HEK293 (cell line): ENCODE results near the gene TESK2.

Source experiments
- CTCF ChIA-PET: fragments of 350-600 bp; formaldehyde crosslinking; extraction: SDS; loops from one replicate; lab custom pipeline; 2021; ENCODE audit warnings: antibody characterized with exemption; lab: Yijun Ruan, JAX
- POLR2A ChIA-PET: fragments of 300-600 bp; formaldehyde crosslinking; extraction: SDS; loops from one replicate; lab custom pipeline; 2020; ENCODE audit warnings: antibody characterized with exemption, inconsistent platforms; lab: Yijun Ruan, JAX
- H3K27ac ChIP-seq: fragments of 200-500 bp; sonication (Bioruptor generic); 2 replicates; pipeline ENCODE4 v1.5.1; 2014; ENCODE audit warnings: low read depth, low read length, control low read depth, inconsistent platforms; ENCODE audit errors: extremely low read depth
- H3K36me3 ChIP-seq, 2 experiments: fragments of 200-500 bp in 1 of 2; sonication (Bioruptor generic) in 1 of 2; 1 replicate in 1 of 2; 2 replicates in 1 of 2; pipeline ENCODE4 v1.5.1; 2014 to 2017; ENCODE audit warnings: inconsistent platforms in 2 of 2, low read length in 2 of 2; ENCODE audit not compliant: control insufficient read depth in 2 of 2, insufficient read depth in 1 of 2
- H3K4me1 ChIP-seq: fragments of 200-500 bp; sonication (Bioruptor generic); 2 replicates; pipeline ENCODE4 v1.5.1; 2014; ENCODE audit warnings: mild to moderate bottlenecking, low read length, inconsistent platforms; ENCODE audit not compliant: control insufficient read depth, insufficient read depth
- H3K4me3 ChIP-seq: 2 replicates; pipeline ENCODE4 v1.5.1; 2011; ENCODE audit warnings: low read depth, mild to moderate bottlenecking, control low read depth, low read length, moderate library complexity
- H3K9me3 ChIP-seq: fragments of 200-500 bp; sonication (Bioruptor generic); 2 replicates; pipeline ENCODE4 v1.5.1; 2014; ENCODE audit warnings: low read depth, low read length, inconsistent platforms; ENCODE audit not compliant: control insufficient read depth, insufficient read depth
- FEZF1 ChIP-seq: fragments of 450-650 bp; formaldehyde crosslinking; IDR thresholded peaks from 2 replicates; pipeline ENCODE4 v1.5.1; 2016; ENCODE audit warnings: missing biosample characterization, missing genetic modification characterization
- GLIS2 ChIP-seq: fragments of 450-650 bp; formaldehyde crosslinking; IDR thresholded peaks from 2 replicates; pipeline ENCODE4 v1.5.1; 2016; ENCODE audit warnings: missing biosample characterization, missing genetic modification characterization
- PATZ1 ChIP-seq: fragments of 450-650 bp; formaldehyde crosslinking; IDR thresholded peaks from 2 replicates; pipeline ENCODE4 v1.5.1; 2016; ENCODE audit warnings: missing biosample characterization, missing genetic modification characterization
- PRDM4 ChIP-seq: fragments of 450-650 bp; formaldehyde crosslinking; IDR thresholded peaks from 2 replicates; pipeline ENCODE4 v1.5.1; 2017; ENCODE audit warnings: missing biosample characterization, missing genetic modification characterization
- SETDB1 ChIP-seq: IDR thresholded peaks from one replicate; pipeline ENCODE4 v1.6.1; 2017; ENCODE audit warnings: mild to moderate bottlenecking, low read length, moderate library complexity, mixed read lengths; ENCODE audit not compliant: insufficient read length
- WT1 ChIP-seq: fragments of 450-650 bp; formaldehyde crosslinking; IDR thresholded peaks from 2 replicates; pipeline ENCODE4 v1.5.1; 2016; ENCODE audit warnings: missing biosample characterization, missing genetic modification characterization
- ZFHX2 ChIP-seq: fragments of 450-650 bp; formaldehyde crosslinking; conservative IDR thresholded peaks from 2 replicates; pipeline ENCODE4 v1.5.1; 2016; ENCODE audit warnings: missing biosample characterization, missing genetic modification characterization
- ZNF184 ChIP-seq: fragments of 450-650 bp; IDR thresholded peaks from 2 replicates; pipeline ENCODE4 v1.5.1; 2018; ENCODE audit warnings: missing biosample characterization, mild to moderate bottlenecking, missing genetic modification characterization
- ZNF280D ChIP-seq: fragments of 450-650 bp; formaldehyde crosslinking; IDR thresholded peaks from 2 replicates; pipeline ENCODE4 v1.5.1; 2016; ENCODE audit warnings: missing biosample characterization, missing genetic modification characterization
- ZNF311 ChIP-seq: fragments of 450-650 bp; formaldehyde crosslinking; IDR thresholded peaks from 2 replicates; pipeline ENCODE4 v1.5.1; 2017; ENCODE audit warnings: missing biosample characterization, missing genetic modification characterization, borderline replicate concordance
- ZNF335 ChIP-seq: fragments of 450-650 bp; formaldehyde crosslinking; conservative IDR thresholded peaks from 2 replicates; pipeline ENCODE4 v1.5.1; 2016; ENCODE audit warnings: missing biosample characterization, missing genetic modification characterization
- ZNF350 ChIP-seq: fragments of 450-650 bp; formaldehyde crosslinking; IDR thresholded peaks from 2 replicates; pipeline ENCODE4 v1.5.0; 2017; ENCODE audit warnings: missing biosample characterization, mild to moderate bottlenecking, missing genetic modification characterization
- ZNF366 ChIP-seq: fragments of 450-650 bp; formaldehyde crosslinking; conservative IDR thresholded peaks from 2 replicates; pipeline ENCODE4 v1.5.1; 2016; ENCODE audit warnings: missing biosample characterization, missing genetic modification characterization
- ZNF514 ChIP-seq: fragments of 450-650 bp; formaldehyde crosslinking; IDR thresholded peaks from 2 replicates; pipeline ENCODE4 v1.5.1; 2016; ENCODE audit warnings: missing biosample characterization, missing genetic modification characterization
- ZNF544 ChIP-seq: fragments of 450-650 bp; formaldehyde crosslinking; IDR thresholded peaks from 2 replicates; pipeline ENCODE4 v1.5.0; 2017; ENCODE audit warnings: missing biosample characterization, missing genetic modification characterization
- ZNF561 ChIP-seq: fragments of 450-650 bp; IDR thresholded peaks from 2 replicates; pipeline ENCODE4 v1.5.1; 2018; ENCODE audit warnings: missing biosample characterization, missing genetic modification characterization, borderline replicate concordance
- ZNF580 ChIP-seq: fragments of 450-650 bp; formaldehyde crosslinking; IDR thresholded peaks from 2 replicates; pipeline ENCODE4 v1.5.1; 2016; ENCODE audit warnings: missing biosample characterization, missing genetic modification characterization
- ZNF600 ChIP-seq: fragments of 450-650 bp; formaldehyde crosslinking; IDR thresholded peaks from 2 replicates; pipeline ENCODE4 v1.5.1; 2016; ENCODE audit warnings: missing biosample characterization, missing genetic modification characterization
- ZNF623 ChIP-seq: fragments of 450-650 bp; formaldehyde crosslinking; IDR thresholded peaks from 2 replicates; pipeline ENCODE4 v1.5.1; 2016; ENCODE audit warnings: missing biosample characterization, missing genetic modification characterization
- ZNF660 ChIP-seq: fragments of 450-650 bp; IDR thresholded peaks from 2 replicates; pipeline ENCODE4 v1.5.1; 2018; ENCODE audit warnings: missing biosample characterization, mild to moderate bottlenecking, missing genetic modification characterization
- ZNF692 ChIP-seq: fragments of 450-650 bp; formaldehyde crosslinking; IDR thresholded peaks from 2 replicates; pipeline ENCODE4 v1.5.1; 2016; ENCODE audit warnings: missing biosample characterization, missing genetic modification characterization
- ZSCAN30 ChIP-seq: fragments of 450-650 bp; IDR thresholded peaks from 2 replicates; pipeline ENCODE4 v1.5.1; 2018; ENCODE audit warnings: missing biosample characterization, mild to moderate bottlenecking, missing genetic modification characterization, moderate library complexity
- TF ChIP-seq, protein P1 (sequence below): fragments of 450-650 bp; formaldehyde crosslinking; IDR thresholded peaks from 2 replicates; pipeline ENCODE4 v1.5.1; 2016; ENCODE audit warnings: missing biosample characterization, missing genetic modification characterization

Gene TESK2

GRCh38 chr1:45300669-45300997, 190.3 kb downstream of the TESK2 start (continued):
- TF ChIP-seq ZFHX2 (tag by site-specific recombination) (no peak), ZNF544 (tag by site-specific recombination) (no peak), ZNF514 (tag by site-specific recombination) (no peak), ZNF311 (no peak), ZNF366 (no peak), ZNF600 (no peak), ZNF280D (tag by site-specific recombination) (no peak), ZNF580 (tag by site-specific recombination) (no peak), WT1 (no peak), PRDM4 (tag by site-specific recombination) (no peak)

- ChIA-PET POLR2A (interaction anchor here (0.6 to 2.0 kb wide), 3 partner anchors 285 to 440 kb away, joined by 3 to 5 read pairs (median 4); partner anchors contain the start of gene UROD), CTCF (interaction anchor here (0.6 to 13.3 kb wide), 27 partner anchors 9 to 578 kb away, joined by 3 to 304 read pairs (median 4); partner anchors contain the start of genes BEST4, HECTD3, MUTYH and PLK3)
- Histone ChIP-seq H3K36me3 (no peaks in the 10 kb centered on the region), H3K4me3 (no peak overlapping the region), H3K27ac (no peak overlapping the region), H3K4me1 (peaks cover 5% of the 10 kb centered on the region; the same call in 1 of the 2 replicates), H3K9me3 (no peaks in the 10 kb centered on the region)
- TF ChIP-seq PATZ1 (tag by site-specific recombination) = no peak
- no peak for TF ChIP-seq ZNF184 (tag by site-specific recombination)
- no peak for TF ChIP-seq SETDB1
- 0 out of 2 replicates have a peak, but pooled peaks have one; percentile 11 for TF ChIP-seq ZSCAN30
- TF ChIP-seq, protein P1, sequence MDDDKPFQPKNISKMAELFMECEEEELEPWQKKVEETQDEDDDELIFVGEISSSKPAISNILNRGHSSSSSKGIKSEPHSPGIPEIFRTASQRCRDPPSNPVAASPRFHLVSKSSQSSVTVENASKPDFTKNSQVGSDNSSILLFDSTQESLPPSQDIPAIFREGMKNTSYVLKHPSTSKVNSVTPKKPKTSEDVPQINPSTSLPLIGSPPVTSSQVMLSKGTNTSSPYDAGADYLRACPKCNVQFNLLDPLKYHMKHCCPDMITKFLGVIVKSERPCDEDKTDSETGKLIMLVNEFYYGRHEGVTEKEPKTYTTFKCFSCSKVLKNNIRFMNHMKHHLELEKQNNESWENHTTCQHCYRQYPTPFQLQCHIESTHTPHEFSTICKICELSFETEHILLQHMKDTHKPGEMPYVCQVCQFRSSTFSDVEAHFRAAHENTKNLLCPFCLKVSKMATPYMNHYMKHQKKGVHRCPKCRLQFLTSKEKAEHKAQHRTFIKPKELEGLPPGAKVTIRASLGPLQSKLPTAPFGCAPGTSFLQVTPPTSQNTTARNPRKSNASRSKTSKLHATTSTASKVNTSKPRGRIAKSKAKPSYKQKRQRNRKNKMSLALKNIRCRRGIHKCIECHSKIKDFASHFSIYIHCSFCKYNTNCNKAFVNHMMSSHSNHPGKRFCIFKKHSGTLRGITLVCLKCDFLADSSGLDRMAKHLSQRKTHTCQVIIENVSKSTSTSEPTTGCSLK = no peak
- TF ChIP-seq ZNF623 = no peak
- no peak for TF ChIP-seq ZNF544 (tag by site-specific recombination)
- TF ChIP-seq ZNF335 (tag by site-specific recombination) = 0 out of 2 replicates have a peak, but pooled peaks have one; percentile 26
- no peak for TF ChIP-seq GLIS2 (tag by site-specific recombination)
- no peak for TF ChIP-seq ZNF561 (tag by site-specific recombination)
- TF ChIP-seq ZNF660 (tag by site-specific recombination) = peak; percentile 49; the same call in 1 of the 2 replicates
- TF ChIP-seq ZNF350 = no peak
- no peak for TF ChIP-seq FEZF1 (tag by site-specific recombination)
- TF ChIP-seq ZNF692 = peak; percentile 65; the same call in 1 of the 2 replicates
Measured at GRCh38 chr1:45299981-45300668, 190.8 kb downstream of the TESK2 start.
